Jurkat, Clone E6-1 (cell line): Measurements from ENCODE around the gene RAB2B. TPM values are rescaled to one million over a fixed set of nuclear protein-coding genes. Genes with fewer than 3 reads are reported as not detected.

ENCODE experiments used
- DNase-seq: peaks from one replicate; pipeline ENCODE4 v3.0.0-alpha.2; 2011; ENCODE audit warnings: low read depth, low spot score
- H3K4me3 ChIP-seq: 2 replicates; pipeline ENCODE4 v1.5.1; 2011; ENCODE audit warnings: mild to moderate bottlenecking, low read length, control low read depth, moderate library complexity
- polyA plus RNA-seq: library from polyadenylated mRNA; unstranded; fragments of >200 nt; gene quantifications from one replicate; pipeline ENCODE4 v1.2.1, GENCODE V29; 2012; ENCODE audit warnings: missing spikeins; ENCODE audit not compliant: insufficient read length, insufficient read depth

Gene RAB2B
- polyA plus RNA-seq = 31.2 TPM

DNA sequence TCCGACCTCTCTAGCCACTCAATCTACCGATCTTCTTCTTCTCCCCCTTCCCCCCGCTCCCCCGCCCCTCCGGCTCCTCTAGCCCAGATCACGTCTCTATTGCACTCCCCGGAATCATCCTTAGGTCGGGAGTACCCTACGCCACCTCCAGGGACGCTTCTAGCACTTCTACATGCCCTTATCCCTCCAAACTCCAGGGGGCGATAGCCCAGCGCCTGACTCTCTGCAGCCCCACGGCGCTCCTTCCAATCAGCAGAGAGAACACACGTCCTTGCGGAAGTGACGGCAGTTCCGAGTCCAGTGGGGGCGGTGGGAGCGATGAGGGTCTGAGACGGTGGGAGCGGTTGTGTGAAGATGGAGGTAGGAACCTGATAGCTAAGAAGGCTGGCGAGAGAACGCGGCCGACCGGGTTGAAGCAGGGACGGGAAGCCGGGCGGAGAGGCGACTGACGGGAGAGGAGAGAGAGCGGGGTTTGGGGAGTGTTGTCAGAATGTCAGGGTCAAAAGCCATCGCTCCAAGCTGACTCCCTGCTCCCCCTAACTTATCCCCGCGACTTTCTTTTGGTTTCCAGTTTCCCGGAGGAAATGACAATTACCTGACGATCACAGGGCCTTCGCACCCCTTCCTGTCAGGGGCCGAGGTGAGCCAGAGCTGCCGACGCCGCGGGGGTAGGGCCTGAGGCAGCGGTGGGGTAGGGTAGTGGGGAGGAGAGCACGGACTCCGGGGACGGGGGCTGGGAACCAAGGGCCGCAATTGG, at the start of gene RAB2B, which contains the start of gene TOX4:
Gene RAB2B (minus strand): TSS at position 35 of the 757 bp plus-strand sequence. CDS start 87 bp downstream, outside the sequence.
Gene TOX4 (plus strand): TSS at position 271 of the 757 bp plus-strand sequence. CDS start 84 bp downstream, at position 355.
- peak within 1 kb of the TSS; percentile 79 for H3K4me3 ChIP-seq

DNA sequence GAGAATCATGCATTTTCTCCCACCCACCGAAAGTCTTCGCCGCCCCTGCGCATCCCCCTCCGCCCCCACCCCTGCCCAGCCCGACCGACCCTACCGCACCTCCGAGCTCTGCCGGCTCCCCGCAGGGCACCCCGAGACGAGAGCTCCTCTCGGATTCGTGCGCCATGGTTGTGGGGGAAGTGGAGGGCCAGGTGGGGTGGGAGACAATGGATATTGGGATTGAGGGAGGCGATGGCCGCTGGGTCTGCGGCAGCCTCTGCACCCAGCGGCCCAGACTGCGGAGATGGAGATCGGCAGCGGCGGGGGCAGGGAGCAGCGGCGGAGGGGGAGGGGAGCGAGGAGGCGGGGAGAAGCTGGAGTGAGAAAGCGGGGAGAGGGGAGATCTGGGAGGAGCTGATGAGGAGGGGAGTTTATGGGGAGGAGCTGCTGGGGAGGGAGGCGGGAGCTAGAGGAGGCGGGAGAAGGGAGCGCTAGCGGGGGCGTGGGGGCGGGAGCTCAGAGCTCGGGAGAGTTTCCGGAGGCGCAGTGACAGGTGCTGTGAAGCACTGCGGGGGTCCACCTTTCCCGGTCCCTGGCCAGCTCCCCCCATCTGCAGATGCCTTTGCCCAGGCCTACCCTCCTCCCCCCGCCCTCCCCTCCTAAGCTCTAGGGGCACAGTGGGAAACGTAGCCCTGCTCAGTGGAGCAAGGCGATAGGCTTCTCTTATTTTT, 49.4 kb upstream of the RAB2B start, which contains the start of gene SALL2:
Gene SALL2 (minus strand): TSS at position 385 of the 710 bp plus-strand sequence. CDS start 219 bp downstream, at position 166.
- peak; percentile 85 for DNase-seq
- peak within 1 kb of the TSS; percentile 72 for H3K4me3 ChIP-seq

More for the DNA sequence above, at the start of gene RAB2B, which contains the start of gene TOX4:
- peak; percentile 98 for DNase-seq

DNA sequence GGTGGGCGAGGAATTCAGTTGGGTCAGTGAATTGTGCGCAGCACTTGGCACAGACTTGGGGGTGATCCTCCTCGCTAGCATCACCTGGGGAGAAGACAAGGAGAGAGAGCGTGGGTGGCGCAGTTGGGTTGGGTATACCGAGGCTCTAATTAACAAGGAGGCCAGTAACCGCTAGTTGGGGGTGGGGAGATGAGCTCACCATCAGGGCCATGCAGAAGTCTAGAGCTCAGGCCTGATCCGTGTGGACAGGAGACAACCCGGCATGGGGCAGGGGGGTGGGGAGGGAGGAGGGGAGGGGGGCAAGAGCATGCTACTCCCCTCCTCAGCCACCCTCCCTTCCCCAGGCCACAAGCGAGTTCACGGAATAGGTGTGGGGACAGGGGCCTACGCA, 48.8 kb upstream of the RAB2B start:
- H3K4me3 ChIP-seq = peak overlapping the region; percentile 72
- DNase-seq = no peak

DNA sequence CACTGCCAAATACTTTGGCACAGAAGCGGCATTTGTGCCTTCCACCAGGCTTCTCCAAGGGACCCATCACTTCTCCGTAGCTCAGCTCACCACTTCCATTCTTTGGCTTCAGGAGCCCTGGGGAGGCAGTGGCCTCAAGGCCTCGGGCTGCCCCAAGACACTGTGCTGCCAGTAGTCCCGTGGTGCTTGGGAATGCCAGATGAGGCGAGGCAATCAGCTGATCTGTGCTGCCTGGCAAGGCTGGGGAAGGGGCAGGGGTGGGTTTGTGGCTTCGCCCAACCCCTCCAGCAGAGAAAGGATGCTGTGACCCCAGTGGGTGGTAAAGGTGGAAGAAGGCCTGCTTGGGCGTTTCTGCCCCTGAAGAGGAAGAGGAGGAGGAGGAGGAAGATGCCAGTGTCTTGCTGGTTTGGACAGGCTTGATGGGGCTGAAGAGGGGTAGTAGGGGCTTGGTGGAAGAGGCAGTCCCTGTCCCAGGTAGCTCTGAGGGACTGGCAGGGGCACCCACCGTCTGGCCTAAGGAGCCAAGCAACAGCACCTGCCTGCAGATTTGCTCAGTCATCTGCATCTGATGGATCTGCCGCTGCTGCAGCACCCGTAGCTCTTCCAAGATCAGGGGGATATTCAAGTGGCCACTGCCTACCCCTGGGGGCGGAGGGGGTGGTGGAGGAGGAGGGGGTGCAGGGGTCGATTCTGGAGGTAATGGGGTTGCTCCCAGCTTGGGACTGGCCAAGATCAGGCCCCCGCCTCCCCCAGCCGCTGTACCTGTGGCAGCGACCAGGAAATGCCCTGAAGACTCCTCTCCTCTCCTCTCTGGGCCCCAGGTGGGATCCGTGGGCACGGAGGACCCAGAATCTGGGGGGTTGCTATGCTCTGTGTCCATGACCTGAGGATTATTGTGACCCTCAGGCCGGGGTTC, 48.1 kb upstream of the RAB2B start:
- H3K4me3 ChIP-seq = peak overlapping the region; percentile 72
- no peak for DNase-seq

DNA sequence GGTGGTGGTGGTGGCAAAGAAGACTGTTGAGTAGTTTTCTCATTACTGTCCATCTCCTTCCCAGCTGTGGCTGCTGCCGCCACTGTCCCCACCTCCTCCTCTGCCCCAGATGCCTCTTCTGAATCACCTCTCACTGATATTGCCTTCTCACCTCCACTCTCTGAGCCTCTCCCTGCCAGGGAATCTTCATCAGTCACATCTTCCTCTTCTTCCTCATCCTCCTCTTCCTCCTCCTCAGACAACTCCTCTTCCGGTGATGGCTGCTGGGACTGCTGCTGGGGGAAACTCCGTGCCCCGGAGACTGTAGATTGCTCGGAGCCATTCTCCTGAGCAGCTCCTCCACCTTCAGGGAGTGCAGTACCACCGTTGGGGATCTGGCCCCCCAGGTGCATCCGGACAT, 46.4 kb upstream of the RAB2B start:
- no peak overlapping the region for H3K4me3 ChIP-seq

DNA sequence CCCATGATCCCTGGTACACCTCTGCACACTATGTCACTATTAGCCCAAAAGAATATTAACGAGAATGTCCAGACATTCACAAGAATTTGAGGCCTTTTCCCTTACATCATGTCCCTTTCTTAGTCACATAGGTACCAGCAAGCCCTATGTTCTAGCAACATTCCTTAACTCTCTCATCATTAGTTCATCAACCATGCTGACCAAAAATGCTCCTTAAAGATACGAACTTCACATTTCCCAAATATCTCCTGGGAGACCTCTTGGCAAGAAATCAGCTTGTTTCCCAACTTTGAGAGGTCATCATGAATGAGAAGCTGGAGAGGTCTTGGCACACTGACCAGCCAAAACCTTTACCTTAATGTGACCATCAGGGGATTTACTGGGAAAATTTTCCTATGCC, 44.7 kb upstream of the RAB2B start:
- no peak overlapping the region for H3K4me3 ChIP-seq

More for the DNA sequence above, 46.4 kb upstream of the RAB2B start:
- no peak for DNase-seq

DNA sequence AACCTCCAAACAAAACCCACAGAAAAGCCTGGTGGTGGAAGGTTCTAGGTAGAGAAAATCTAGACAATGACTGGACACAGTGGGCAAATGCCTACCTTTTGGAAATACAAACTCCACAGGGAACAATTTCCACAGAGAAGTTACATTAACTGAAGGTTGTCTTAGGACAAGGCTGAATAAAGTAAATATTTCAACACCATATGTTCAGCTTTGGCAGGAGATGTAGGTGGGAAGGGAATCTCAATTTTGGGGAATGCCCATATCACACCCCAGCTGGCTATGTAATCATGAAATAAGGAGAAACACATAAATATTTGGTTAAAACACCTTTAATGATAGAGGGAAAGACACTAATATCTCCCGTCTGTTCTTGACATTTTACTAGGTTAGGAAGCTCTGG, 44.0 kb upstream of the RAB2B start:
- no peak for DNase-seq
- no peak overlapping the region for H3K4me3 ChIP-seq

More for the DNA sequence above, 44.7 kb upstream of the RAB2B start:
- no peak for DNase-seq

DNA sequence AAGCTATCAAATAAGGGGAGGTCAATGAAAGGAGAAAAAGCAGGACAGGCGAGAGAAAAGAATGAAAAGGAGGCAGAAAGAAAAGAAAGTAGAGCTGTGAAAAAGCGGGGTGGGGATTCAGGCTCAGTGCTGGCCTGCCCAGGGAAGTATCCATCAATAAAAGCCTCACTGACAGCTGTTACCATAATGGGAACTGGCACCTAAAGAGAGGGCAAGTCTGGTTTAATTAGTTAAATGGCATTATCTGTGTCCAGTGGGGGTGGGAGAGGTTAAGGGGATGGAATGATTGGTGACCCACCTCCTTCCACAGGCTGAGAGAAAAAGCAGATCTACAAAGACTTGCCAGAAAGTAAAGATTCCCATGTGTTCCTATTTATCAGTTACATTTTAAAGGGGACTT, 42.0 kb upstream of the RAB2B start:
- DNase-seq = no peak
- no peak overlapping the region for H3K4me3 ChIP-seq

DNA sequence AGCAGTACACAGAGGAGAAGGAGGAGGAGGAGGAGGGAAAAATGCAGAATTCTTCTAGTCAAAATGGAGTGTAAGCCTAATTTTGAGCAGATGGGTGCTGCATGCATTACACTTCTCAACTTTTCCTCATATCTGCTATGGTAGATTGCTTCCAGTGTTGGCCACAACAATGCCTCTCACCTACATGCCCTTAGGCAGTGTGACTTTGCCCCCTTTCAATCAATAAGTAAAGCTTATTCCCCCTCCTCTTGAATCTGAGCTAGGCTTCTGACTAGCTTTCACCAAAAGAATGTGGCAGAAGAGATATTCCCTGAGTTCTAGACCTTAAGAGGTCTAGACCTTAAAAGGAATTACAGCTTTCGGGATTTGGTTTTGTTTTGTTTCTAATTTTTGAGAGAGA, 37.6 kb upstream of the RAB2B start:
- H3K4me3 ChIP-seq = no peak overlapping the region
- DNase-seq = no peak

DNA sequence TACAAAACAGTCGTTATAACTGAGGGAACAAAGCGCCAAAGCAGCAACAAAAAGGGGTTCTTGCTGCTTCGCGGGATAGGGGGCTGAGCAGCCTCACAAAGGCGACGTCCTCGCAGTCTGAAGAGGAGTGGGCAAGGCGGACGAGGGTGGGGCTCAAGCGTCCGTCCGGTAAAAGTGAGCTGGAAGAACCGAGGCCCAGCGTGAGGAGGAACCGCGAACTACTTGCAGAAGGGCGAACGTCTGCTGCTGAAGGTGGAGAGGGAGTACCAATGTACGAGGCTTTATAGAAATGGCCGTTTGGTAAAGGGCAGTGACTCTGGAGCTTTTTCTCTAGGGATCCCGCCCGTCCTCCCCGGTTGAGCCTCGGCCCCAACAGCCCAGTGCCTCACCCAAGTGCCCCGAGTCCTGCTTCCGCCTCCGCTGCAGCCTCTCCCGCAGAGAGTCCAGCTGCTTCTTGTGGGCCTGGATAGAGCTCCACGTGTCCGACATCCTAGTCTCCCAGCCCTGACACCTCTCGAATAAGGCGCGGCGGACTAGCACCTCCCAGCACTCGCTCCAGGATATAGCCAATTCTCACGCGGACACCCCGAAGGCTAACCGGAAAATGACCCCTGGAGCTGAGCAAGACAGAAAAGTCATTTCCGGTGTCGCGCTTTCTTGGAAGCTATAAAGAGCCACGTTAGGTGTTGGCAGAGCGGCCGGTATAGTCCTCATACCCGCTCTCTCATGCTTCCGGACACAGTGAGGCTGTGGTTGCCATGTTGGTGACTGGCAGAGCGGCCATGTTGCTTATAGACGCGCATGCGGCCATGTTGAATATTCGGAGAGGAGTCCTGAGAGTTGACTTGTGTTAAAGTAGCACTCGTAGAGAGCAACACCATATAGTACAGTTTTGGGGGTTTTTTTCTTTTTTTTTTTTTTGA, 34.2 kb upstream of the RAB2B start, which contains the start of gene METTL3:
Gene METTL3 (minus strand): TSS at position 606 of the 923 bp plus-strand sequence. CDS start 117 bp downstream, at position 489.
- peak; percentile 97 for DNase-seq
- H3K4me3 ChIP-seq = peak within 1 kb of the TSS; percentile 80

DNA sequence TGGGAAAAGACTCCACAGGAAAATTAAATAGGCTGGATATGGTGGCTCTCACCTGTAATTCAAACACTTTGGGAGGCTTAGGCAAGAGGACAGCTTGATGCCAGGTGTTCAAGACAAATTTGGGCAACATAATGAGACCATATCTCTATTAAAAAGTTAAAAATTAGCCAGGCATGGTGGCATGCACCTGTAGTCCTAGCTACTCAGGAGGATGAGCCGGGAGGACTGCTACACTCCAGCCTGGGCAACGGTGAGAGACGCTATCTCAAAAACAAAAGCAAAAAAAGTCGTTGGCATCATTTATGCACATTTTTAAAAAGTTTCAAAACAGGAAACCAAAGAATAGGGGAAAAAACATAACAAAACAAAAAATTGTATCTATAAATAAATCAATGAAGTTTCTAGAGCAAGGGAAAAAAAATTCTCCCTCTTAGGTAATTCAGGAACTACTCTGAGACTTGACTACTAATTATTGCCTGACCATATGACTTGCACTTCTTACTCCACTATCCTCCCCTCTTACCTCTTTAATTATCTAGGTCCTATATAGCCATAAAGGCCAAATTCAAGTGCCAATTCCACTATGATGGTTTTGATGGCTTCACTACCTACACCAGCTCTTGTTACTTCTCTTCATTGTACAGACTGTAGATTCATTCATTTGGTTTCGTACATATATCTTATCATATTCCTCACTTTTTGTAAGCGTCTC, 32.8 kb upstream of the RAB2B start:
- H3K4me3 ChIP-seq = peak overlapping the region; percentile 80
- DNase-seq = no peak

DNA sequence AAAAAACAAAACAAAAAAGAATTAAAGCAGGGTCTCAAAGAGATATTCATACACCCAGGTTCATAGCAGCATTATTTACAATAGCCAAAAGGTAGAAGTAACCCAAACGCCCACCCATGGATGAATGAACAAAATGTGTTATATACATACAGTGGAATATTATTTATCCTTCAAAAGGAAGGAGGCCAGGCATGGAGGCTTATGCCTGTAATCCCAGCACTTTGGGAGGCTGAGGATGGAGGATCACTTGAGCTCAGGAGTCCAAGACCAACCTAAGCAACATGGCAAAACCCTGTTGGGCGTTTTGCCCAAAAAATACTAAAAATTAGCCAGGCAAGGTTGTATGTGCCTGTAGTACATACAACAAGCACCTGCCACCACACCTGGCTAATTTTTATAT, 29.8 kb upstream of the RAB2B start:
- DNase-seq = no peak
- H3K4me3 ChIP-seq = no peak overlapping the region

DNA sequence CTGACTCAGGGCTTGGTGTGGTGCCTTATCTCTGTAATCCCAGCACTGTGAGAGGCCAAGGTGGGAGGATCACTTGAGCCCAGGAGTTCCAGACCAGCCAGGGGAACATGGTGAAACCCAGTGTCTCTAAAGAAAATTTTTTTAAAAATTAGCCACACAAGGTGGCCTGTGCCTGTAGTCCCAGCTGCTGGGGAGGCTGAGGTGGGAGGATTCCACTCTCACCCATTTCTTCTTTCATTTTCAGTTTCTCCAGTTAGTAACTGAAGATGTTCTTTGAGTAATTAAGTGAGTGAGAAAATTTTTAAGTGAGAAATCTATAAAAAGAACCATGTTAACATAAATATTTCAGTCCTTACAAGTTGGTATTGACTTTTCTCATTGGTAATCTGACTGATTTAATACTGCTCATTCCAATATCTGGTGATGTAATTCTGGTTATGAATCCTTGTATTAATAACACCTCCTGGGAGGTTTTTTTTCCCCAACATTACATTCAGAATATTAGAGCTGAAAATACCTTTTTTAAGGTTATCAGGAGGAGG, 28.3 kb upstream of the RAB2B start:
- DNase-seq = no peak
- H3K4me3 ChIP-seq = no peak overlapping the region

DNA sequence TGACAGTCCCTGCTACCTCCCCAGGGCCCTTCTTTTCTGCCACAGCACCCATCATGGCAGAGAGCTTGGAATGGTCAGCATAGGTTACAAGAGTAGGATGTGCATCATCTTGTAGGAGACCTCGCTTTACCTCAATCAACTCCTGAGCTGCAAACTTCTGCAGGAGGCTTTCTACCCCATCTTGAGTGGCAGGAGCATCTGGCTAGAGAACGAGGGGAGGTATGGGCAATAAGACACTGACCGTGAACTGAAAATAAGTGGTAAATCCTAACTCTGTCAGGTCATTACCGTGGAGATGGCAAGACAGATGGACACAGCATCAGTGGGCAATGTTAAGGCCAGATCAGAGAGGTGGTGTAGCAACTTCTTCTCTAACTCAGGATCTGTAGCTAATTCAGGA, 26.6 kb upstream of the RAB2B start:
- no peak for DNase-seq
- no peak overlapping the region for H3K4me3 ChIP-seq

DNA sequence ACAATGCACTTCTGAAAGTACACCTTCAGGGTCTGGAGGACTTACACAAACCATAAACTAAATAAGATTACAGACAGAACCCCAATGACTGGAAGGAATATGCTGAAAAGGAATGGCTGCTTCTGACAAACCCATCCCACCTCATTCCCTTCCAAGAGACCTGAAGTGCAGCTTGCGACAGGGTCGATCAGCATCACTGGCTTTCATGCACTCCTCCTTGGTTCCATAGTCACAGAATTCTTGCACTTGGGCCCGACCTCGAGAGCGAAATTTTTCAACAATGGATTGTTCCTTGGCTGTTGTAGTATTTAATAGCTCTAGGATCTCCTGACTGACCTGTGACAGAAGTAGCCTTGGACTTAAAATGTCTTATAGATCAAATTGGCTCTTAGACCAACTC, 24.8 kb upstream of the RAB2B start:
- H3K4me3 ChIP-seq = no peak overlapping the region

DNA sequence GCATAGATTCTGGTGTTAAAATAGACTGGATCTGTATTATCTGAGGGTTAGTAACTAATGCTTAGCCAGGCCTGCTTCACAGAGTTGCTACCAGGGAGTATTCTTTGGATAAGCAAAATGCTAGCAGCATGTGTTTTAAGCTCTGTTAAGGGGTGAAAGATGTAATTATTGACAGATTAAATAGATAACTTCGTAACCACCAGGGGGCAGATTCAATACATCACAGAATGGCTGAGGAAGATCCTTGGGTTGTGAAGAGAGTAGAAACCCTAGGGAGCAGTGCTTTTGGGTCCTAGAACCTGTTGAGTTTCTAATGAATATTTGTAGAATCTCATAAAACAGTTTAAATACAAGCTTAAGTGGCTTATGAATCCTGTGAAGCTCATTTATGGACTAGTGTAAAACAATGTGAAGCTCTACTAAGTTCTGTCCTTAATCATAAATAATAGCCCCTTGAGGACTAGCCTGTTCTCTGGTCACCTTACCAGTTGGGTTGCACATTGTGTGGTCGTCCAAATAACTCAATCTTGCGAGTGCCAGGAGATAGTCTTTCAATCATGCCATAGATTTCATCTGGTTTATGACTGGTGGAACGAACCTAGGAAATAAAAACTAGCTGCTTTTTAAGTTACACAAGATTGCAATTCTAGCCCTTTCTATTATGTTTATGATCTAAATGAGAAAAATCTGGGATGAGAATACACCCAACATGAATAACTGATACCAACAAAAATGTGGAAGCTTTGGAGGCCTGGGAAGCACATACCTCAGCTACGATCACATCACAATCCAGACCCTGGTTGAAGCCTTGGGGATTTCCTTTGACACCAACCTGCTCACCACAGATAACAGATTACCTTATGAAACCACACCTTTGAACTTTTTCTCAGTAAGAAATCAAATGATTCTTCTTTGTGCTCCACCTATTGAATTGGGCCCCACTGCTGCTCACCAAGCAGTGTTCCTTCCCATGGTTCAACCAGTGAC, 22.1 kb upstream of the RAB2B start:
- peak; percentile 54 for DNase-seq

More for the DNA sequence above, 24.8 kb upstream of the RAB2B start:
- DNase-seq = no peak

More for the DNA sequence above, 22.1 kb upstream of the RAB2B start:
- H3K4me3 ChIP-seq = no peak overlapping the region
